DND-41 (cell line): ENCODE measurements around the gene CEP112.

Source experiments
- ATAC-seq: fragments of 200-7000 bp; cut with Tn5 transposase; 3 replicates; pipeline ENCODE4 v1.9.1; 2021; ENCODE audit warnings: low read depth; ENCODE audit not compliant: insufficient read depth
- DNase-seq: peaks from one replicate; pipeline ENCODE4 v3.0.0-alpha.2; 2020
- H2AFZ ChIP-seq: 2 replicates; pipeline ENCODE4 v1.6.0; 2012; ENCODE audit warnings: low read depth, low read length
- H3K27ac ChIP-seq: 2 replicates; pipeline ENCODE4 v1.5.1; 2012; ENCODE audit warnings: low read length, inconsistent platforms
- H3K27me3 ChIP-seq: fragments of 200-600 bp; sonication (generic); 2 replicates; pipeline ENCODE4 v1.6.0; 2012; ENCODE audit warnings: low read length, mild to moderate bottlenecking, inconsistent platforms; ENCODE audit not compliant: insufficient read depth, poor library complexity
- H3K36me3 ChIP-seq: 2 replicates; pipeline ENCODE4 v1.5.1; 2012; ENCODE audit warnings: low read length, inconsistent platforms; ENCODE audit not compliant: insufficient read depth
- H3K4me1 ChIP-seq: 2 replicates; pipeline ENCODE4 v1.5.1; 2012; ENCODE audit warnings: mild to moderate bottlenecking, low read length; ENCODE audit not compliant: insufficient read depth
- H3K4me2 ChIP-seq: 2 replicates; pipeline ENCODE4 v1.6.0; 2012; ENCODE audit warnings: mild to moderate bottlenecking, moderate library complexity, low read length, inconsistent platforms; ENCODE audit not compliant: insufficient read depth
- H3K4me3 ChIP-seq, 2 experiments: fragments of 200-600 bp in 1 of 2; shearing (Covaris generic) in 1 of 2; 2 replicates each; pipeline ENCODE4 v1.5.1; 2012 to 2016; ENCODE audit warnings: inconsistent platforms in 2 of 2, low read length in 2 of 2, mild to moderate bottlenecking in 2 of 2, low read depth in 1 of 2, moderate library complexity in 1 of 2
- H3K79me2 ChIP-seq: 2 replicates; pipeline ENCODE4 v1.6.0; 2012; ENCODE audit warnings: low read length, inconsistent platforms; ENCODE audit not compliant: insufficient read depth
- H3K9ac ChIP-seq: 2 replicates; pipeline ENCODE4 v1.6.0; 2012; ENCODE audit warnings: low read depth, mild to moderate bottlenecking, inconsistent platforms, low read length, moderate library complexity
- H3K9me3 ChIP-seq: 2 replicates; pipeline ENCODE4 v1.5.1; 2012; ENCODE audit warnings: low read length, moderate library complexity, mild to moderate bottlenecking, inconsistent platforms; ENCODE audit not compliant: insufficient read depth, severe bottlenecking
- H4K20me1 ChIP-seq: 2 replicates; pipeline ENCODE4 v1.6.0; 2012; ENCODE audit warnings: low read length; ENCODE audit not compliant: insufficient read depth
- CTCF ChIP-seq: IDR thresholded peaks from 2 replicates; pipeline ENCODE4 v1.5.1; 2012; ENCODE audit warnings: borderline replicate concordance, low read length, moderate library complexity, mild to moderate bottlenecking; ENCODE audit not compliant: poor library complexity, severe bottlenecking; ENCODE audit errors: extremely low read depth
- EZH2 ChIP-seq: IDR thresholded peaks from 3 replicates; pipeline ENCODE4 v1.6.1; 2012; ENCODE audit warnings: borderline replicate concordance, low read depth, mild to moderate bottlenecking, moderate library complexity, low read length, inconsistent platforms; ENCODE audit not compliant: severe bottlenecking

CEP112 gene

GRCh38 chr17:65677932-65678331 lies 514.0 kb downstream of the CEP112 start:
- Histone ChIP-seq H3K9me3 (no peaks in the 10 kb centered on the region), H3K79me2 (no peaks in the 10 kb centered on the region), H3K9ac (no peak overlapping the region), H3K4me1 (no peaks in the 10 kb centered on the region), H3K27ac (no peak overlapping the region), H3K27me3 (no peaks in the 10 kb centered on the region), H3K36me3 (no peaks in the 10 kb centered on the region), H3K4me2 (no peak overlapping the region), H4K20me1 (no peaks in the 10 kb centered on the region), H2AFZ (no peak overlapping the region), H3K4me3 (no peak overlapping the region)
- TF ChIP-seq EZH2 (no peak), CTCF (no peak)
- ATAC-seq: no peak
- DNase-seq: no peak

- Histone ChIP-seq H3K9me3 (no peaks in the 10 kb centered on the region), H4K20me1 (no peaks in the 10 kb centered on the region), H3K27ac (no peak overlapping the region), H3K4me2 (no peak overlapping the region), H3K4me1 (no peaks in the 10 kb centered on the region), H3K4me3 (no peak overlapping the region), H3K27me3 (no peaks in the 10 kb centered on the region), H3K36me3 (no peaks in the 10 kb centered on the region), H3K79me2 (no peaks in the 10 kb centered on the region), H3K9ac (no peak overlapping the region), H2AFZ (no peak overlapping the region)
- no peak for ATAC-seq
- TF ChIP-seq EZH2: no peak
- no peak for TF ChIP-seq CTCF
- no peak for DNase-seq
Observed at GRCh38 chr17:65674246-65675045, 517.5 kb downstream of the CEP112 start.

- DNase-seq: no peak
- no peak overlapping the region for H2AFZ ChIP-seq
- H3K36me3 ChIP-seq: no peaks in the 10 kb centered on the region
- no peaks in the 10 kb centered on the region for H3K27me3 ChIP-seq
- no peak overlapping the region for H3K9ac ChIP-seq
- no peak overlapping the region for H3K27ac ChIP-seq
- H3K4me1 ChIP-seq: no peaks in the 10 kb centered on the region
- no peak overlapping the region for H3K4me3 ChIP-seq
- no peaks in the 10 kb centered on the region for H3K79me2 ChIP-seq
- H3K4me2 ChIP-seq: no peak overlapping the region
- no peaks in the 10 kb centered on the region for H3K9me3 ChIP-seq
- no peak for TF ChIP-seq CTCF
- TF ChIP-seq EZH2: no peak
- H4K20me1 ChIP-seq: no peaks in the 10 kb centered on the region
- ATAC-seq: no peak
Observed at GRCh38 chr17:65670667-65671371, 521.1 kb downstream of the CEP112 start.
